ENCODE data around the gene DEPP1. TPM values are rescaled to one million over a fixed set of nuclear protein-coding genes. Genes with fewer than 3 reads are reported as not detected.

Gene DEPP1
- total and polyA plus RNA-seq, 2 of the 13 experiments (the other 11 are each of a cell fraction or from before 2014, with no cell fraction given) = 14.8 to 270 TPM

DNA sequence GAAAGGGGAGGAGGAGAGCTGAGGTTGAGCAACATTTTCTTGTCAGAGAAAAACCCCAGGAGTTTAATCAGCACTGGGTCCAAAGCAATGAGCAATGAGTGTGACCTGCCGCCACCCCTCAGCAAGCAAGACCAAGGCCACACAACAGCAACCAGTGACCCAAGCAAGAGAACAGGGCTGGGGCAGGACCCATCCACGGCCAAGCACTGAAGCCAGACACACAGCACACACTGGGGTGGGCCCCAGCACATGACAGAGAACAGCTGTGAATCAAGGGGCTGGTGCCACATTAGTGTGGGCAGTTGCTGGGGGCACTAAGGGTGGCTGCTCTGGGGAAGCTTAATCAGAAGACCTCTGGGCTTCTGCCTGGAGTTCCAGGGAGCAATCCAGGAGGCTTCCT lies 51.3 kb downstream of the DEPP1 start:
- H3K79me2 ChIP-seq (ENCODE audit: insufficient read depth, low read length) = no peaks in the 10 kb centered on the region
- intact Hi-C loops (cut with micrococcal nuclease; ENCODE audit: unreplicated experiment) = no loop called here
- DNase-seq (ENCODE audit: low spot score) (peak; percentile 52), ATAC-seq (peak; percentile 76), FAIRE-seq (peak; percentile 88)
- 0% methylated on average over 1 of the region's 2 CpGs for WGBS (ENCODE audit: low lambda C conversion rate)
- H3K4me3 ChIP-seq (replicated peaks in 1 of 3; ENCODE audit: insufficient read depth in 1 of 3, low read depth in 2 of 3, low read length in 3 of 3) = 0 out of 6 replicates have a peak overlapping the region, but pooled peaks of 1 of the 3 experiments have one; percentile 6
- ChIA-PET POLR2A (interaction anchor here (1.0 to 1.2 kb wide), 3 partner anchors 36 to 54 kb away, joined by 3 read pairs; partner anchors contain the start of gene DEPP1), CTCF (ENCODE audit: low intra/inter-chr PET ratio, low total read pairs) (no interaction called here)
- in situ Hi-C loops (cut with HindIII; ENCODE audit: extremely low pct_ligation_motif_present, low pct_unique_long_range_greater_than_20kb) = no loop called here
- no peak overlapping the region for H2AFZ ChIP-seq (ENCODE audit: low read length)
- H3K27me3 ChIP-seq (ENCODE audit: control insufficient read depth in 1 of 2, insufficient read depth in 2 of 2, low read length in 2 of 2) = 0 out of 5 replicates have a peak, but pooled peaks cover 2 to 5% of the 10 kb centered on the region in 2 experiments
- H3K9me3 ChIP-seq (ENCODE audit: low read length) = no peaks in the 10 kb centered on the region
- H3K9ac ChIP-seq (ENCODE audit: insufficient read depth, low read depth, low read length) = no peak overlapping the region
- no peaks in the 10 kb centered on the region for H3K36me3 ChIP-seq (replicated peaks in 1 of 2; ENCODE audit: control insufficient read depth in 1 of 2, insufficient read depth in 2 of 2, low read length in 2 of 2)
- no peak overlapping the region for H3K27ac ChIP-seq (ENCODE audit: extremely low read length, insufficient read depth, low read length)
- H3K4me1 ChIP-seq (ENCODE audit: insufficient read depth, low read length) = peaks cover 51% of the 10 kb centered on the region
- peak overlapping the region; percentile 50 for H3K4me2 ChIP-seq (ENCODE audit: low read depth, low read length)
- BruUV-seq (replicated peaks) = no TSS peak
- no peaks in the 10 kb centered on the region for H4K20me1 ChIP-seq (ENCODE audit: insufficient read depth, low read length)
- TF ChIP-seq CENPX (CRISPR knock-in tag; IDR thresholded peaks at IDR 0.05) (no peak), TRIM24 (CRISPR knock-in tag; IDR thresholded peaks at IDR 0.05) (no peak), ATAD3A (CRISPR knock-in tag; IDR thresholded peaks at IDR 0.05) (no peak), ZNF776 (CRISPR knock-in tag; IDR thresholded peaks at IDR 0.05) (no peak), NFIB (CRISPR knock-in tag; IDR thresholded peaks at IDR 0.05; ENCODE audit: borderline replicate concordance) (no peak), EP300 (IDR thresholded peaks at IDR 0.05; ENCODE audit: low read depth in 2 of 2, low read length in 2 of 2) (peak in 1 of 2 experiments; percentile 40; a peak in 1 of 4 replicates), EP300 (CRISPR knock-in tag; IDR thresholded peaks at IDR 0.05; ENCODE audit: borderline replicate concordance) (no peak), REXO4 (CRISPR knock-in tag; IDR thresholded peaks at IDR 0.05; ENCODE audit: borderline replicate concordance) (no peak), ZNF44 (CRISPR knock-in tag; IDR thresholded peaks at IDR 0.05) (no peak), TEAD3 (CRISPR knock-in tag; optimal IDR thresholded peaks at IDR 0.05; ENCODE audit: borderline replicate concordance) (no peak), SP2 (CRISPR knock-in tag; IDR thresholded peaks at IDR 0.05) (no peak), CBFB (CRISPR knock-in tag; IDR thresholded peaks at IDR 0.05) (no peak), GATAD2A (CRISPR knock-in tag; IDR thresholded peaks at IDR 0.05) (peak; percentile 36; the same call in 1 of the 2 replicates), SIN3B (IDR thresholded peaks at IDR 0.05; ENCODE audit: low read length) (no peak), ZNF292 (CRISPR knock-in tag; IDR thresholded peaks at IDR 0.05; ENCODE audit: borderline replicate concordance, low read depth) (no peak), MEIS1 (CRISPR knock-in tag; IDR thresholded peaks at IDR 0.05; ENCODE audit: borderline replicate concordance) (no peak), CEBPG (CRISPR knock-in tag; IDR thresholded peaks at IDR 0.05) (peak; percentile 62), SOX6 (IDR thresholded peaks at IDR 0.05) (no peak), SOX6 (CRISPR knock-in tag; IDR thresholded peaks at IDR 0.05) (peak; percentile 53), ZSCAN29 (CRISPR knock-in tag; conservative IDR thresholded peaks at IDR 0.05) (no peak)
- TF ChIP-seq, protein P1, sequence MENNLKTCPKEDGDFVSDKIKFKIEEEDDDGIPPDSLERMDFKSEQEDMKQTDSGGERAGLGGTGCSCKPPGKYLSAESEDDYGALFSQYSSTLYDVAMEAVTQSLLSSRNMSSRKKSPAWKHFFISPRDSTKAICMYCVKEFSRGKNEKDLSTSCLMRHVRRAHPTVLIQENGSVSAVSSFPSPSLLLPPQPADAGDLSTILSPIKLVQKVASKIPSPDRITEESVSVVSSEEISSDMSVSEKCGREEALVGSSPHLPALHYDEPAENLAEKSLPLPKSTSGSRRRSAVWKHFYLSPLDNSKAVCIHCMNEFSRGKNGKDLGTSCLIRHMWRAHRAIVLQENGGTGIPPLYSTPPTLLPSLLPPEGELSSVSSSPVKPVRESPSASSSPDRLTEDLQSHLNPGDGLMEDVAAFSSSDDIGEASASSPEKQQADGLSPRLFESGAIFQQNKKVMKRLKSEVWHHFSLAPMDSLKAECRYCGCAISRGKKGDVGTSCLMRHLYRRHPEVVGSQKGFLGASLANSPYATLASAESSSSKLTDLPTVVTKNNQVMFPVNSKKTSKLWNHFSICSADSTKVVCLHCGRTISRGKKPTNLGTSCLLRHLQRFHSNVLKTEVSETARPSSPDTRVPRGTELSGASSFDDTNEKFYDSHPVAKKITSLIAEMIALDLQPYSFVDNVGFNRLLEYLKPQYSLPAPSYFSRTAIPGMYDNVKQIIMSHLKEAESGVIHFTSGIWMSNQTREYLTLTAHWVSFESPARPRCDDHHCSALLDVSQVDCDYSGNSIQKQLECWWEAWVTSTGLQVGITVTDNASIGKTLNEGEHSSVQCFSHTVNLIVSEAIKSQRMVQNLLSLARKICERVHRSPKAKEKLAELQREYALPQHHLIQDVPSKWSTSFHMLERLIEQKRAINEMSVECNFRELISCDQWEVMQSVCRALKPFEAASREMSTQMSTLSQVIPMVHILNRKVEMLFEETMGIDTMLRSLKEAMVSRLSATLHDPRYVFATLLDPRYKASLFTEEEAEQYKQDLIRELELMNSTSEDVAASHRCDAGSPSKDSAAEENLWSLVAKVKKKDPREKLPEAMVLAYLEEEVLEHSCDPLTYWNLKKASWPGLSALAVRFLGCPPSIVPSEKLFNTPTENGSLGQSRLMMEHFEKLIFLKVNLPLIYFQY (CRISPR knock-in tag; IDR thresholded peaks at IDR 0.05; ENCODE audit: borderline replicate concordance) = peak; percentile 42; the same call in 1 of the 2 replicates
- TF ChIP-seq, protein P2, sequence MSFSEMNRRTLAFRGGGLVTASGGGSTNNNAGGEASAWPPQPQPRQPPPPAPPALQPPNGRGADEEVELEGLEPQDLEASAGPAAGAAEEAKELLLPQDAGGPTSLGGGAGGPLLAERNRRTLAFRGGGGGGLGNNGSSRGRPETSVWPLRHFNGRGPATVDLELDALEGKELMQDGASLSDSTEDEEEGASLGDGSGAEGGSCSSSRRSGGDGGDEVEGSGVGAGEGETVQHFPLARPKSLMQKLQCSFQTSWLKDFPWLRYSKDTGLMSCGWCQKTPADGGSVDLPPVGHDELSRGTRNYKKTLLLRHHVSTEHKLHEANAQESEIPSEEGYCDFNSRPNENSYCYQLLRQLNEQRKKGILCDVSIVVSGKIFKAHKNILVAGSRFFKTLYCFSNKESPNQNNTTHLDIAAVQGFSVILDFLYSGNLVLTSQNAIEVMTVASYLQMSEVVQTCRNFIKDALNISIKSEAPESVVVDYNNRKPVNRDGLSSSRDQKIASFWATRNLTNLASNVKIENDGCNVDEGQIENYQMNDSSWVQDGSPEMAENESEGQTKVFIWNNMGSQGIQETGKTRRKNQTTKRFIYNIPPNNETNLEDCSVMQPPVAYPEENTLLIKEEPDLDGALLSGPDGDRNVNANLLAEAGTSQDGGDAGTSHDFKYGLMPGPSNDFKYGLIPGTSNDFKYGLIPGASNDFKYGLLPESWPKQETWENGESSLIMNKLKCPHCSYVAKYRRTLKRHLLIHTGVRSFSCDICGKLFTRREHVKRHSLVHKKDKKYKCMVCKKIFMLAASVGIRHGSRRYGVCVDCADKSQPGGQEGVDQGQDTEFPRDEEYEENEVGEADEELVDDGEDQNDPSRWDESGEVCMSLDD (CRISPR knock-in tag; IDR thresholded peaks at IDR 0.05; ENCODE audit: borderline replicate concordance) = no peak
